Activated CD4-positive, alpha-beta T cell treated with anti-CD3 and anti-CD28 coated beads, Interleukin-2, amount 50 U/mL, for 48 hours (primary cell): ENCODE data around the gene TEKT1.
"Not testable (repeated sequence)": the region's sequence is repeated elsewhere in the genome, so short reads cannot be mapped to it uniquely, and the experiment has no call there.

Experiments
- DNase-seq, 2 experiments: peaks; one replicate each; pipeline ENCODE4 v3.0.0-alpha.2; 2020

TEKT1 gene

DNA sequence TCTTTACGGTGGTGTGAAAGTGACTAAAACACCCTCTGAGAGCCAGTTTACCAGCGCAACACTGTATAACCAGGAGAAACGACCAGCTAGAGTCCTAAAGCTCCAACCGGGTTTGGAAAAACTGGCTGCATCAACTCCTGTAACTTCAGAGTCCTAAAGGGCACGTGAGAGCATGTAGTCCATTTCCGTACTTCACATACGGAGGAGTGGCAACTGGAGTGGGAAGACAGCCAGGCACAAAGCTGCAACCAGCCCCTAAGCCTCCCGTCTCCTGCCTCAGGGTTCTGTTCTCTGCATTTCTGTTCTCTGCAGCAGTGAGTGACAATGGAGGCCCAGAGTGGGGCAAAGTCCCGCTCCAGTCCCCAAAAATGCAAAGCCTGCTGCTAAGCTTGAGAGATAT is 19.2 kb downstream of the TEKT1 start:
- no peak for DNase-seq

DNA sequence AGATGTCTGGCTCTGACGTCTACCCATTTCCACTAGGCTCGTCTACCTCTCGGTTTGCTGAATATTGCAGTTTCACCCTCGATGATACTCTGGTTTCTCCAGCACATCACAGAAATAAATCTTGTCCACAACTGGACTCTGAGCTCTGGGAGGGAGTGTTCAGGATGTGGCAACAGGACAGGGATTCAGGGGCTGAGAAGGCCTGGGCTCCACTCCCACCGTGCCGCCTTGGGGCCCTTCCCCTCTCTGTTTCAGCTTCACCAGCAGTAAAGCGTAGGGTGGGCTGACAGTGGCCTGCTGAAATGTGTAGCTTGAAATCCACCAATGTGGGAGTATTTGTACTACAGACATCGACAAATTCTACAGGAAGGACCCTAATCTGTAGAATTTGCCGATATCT is 20.0 kb downstream of the TEKT1 start:
- DNase-seq, result no peak

DNA sequence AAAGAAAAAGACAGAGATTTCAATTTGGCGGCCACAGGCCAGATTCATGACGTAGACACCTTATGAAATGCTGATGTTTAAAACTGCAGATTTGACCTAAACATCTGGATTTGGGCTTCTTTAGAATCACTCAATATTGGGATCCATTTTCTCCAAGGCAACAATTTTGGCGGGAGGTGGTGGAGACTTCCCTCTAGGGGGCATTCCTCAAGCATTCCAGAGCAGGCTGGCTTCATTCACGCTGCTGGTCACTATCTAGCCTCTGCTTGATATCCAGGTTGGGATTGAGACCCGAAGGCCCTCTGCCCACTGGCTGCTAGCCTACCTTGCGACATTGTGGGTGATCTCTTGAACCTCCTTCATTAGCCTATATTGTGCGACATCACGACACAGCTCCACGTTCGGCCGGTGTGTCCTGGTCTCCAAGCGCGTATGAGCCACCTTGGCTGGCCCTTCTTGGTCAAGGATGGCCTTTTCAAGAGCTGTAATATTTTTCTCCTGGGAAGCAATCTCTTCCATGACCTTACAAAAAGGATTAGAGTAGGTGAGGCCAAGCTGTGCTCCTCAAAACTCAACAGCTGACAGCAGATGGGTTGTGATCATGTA is 31.0 kb downstream of the TEKT1 start:
- DNase-seq, result peak in 1 of 2 experiments; percentile 20

DNA sequence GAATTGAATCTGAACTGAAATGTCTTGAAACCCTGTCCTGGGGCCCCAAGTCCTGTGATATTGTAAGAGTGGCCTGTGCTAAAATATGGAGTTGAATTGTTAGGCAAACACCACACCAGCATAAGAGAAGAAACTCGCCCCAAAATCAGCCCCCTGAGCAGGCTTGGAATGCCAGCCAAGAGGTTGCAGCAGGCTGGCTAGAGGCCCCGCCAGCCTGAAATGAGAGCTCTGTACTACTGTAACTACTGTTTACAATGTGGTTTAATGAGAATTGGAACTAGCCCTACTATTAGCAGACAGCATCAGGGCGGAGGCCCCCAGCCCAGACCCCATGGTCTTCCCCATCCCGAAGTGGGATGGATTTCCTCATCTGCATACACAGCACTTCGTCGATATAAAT is 31.8 kb downstream of the TEKT1 start:
- no peak for DNase-seq

DNA sequence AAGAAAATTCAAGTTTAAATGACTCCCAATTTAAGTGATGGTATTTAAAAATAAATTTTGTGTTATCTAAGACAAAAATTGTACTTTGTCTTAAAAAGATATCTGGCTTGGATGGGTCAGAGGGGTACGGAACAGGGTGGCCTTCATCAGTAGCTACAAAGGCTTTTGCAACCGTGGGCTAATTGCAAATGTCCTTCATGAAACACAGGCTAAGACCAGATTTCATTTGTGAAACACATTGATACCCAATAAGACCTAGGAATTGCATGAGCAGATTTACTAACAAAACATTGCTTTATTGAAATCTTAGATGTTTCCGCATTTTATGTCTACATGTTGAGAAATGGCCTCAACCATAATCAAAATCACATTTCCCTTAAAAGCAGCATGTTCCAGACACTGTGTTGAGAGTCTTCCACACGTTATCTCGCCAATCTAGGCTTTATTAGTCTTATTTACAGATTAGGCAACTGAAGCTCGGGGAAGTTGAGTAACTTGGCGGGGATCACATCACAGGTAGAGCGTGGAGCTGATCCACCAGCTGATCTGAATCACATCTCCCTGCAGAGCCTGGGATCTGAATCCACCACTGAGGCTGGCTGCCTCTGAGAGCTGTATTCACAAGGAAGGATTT is 33.7 kb downstream of the TEKT1 start:
- no peak for DNase-seq

DNA sequence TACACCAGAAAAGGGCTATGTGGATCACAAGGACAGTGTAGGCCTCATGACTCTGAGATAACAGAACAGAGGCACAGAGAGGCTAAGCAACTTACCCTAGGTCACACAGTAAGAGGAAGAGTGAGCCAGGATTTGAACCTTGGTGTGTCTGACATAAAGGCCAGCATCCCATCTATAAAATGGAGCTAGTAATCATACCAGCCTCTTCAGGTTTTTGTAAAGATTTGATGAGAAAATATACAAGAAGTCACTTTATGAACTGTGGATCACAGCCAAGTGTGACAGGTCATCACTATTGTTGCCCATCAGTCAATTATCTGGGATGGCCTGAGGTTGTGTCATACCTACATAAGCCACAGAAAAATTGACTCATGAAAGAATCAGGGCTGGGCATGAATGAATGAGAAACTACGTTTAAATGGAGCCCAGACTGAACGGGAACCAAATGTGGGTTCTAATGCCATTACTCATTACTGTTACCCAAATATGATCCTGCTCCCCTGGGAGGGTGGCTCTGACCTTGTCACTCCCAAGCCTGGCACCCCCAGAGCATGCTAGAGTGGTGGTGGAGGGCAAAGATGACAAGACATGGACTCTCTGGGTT is 34.5 kb downstream of the TEKT1 start:
- DNase-seq, result no peak

DNA sequence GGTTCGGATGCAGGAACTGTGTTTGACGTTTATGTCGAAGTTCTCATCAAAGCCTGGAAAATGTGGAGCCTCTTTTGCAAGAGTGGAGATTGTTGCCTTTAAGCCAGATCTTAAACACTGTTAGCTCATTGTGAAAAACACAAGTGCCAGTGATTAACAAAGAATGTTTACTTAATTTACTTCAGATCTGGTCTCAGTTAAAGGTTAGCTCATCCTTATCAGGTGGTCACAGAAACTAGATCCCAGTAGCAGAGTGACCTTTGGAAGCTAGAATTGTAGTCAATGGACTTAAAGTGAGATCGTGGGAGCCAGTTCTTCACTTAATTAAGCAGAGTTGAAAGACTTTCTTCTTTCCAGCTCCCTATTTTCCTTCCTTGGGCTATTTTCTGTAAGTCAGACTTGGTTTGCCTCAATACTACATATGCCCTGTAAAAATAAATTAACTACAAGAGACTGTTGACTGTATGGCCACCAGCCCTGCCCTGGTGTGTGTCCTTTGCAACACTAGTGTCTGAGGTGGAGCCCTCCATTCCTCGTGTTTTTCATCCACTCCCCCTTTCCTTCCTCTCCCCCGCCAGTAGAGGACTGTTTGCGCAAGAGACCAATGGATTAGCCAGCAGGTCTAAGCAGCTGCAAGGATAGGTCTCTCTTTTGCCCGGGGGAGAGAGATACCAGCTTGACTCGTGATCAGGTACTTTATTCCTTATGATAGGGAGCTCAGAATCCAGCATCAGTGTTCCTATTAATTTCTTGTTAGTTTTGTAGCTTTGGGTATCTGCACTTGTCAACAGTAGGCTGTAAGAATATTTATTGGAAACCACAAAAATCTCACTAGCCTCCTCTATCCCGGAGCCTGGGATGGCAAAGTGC is 35.3 kb downstream of the TEKT1 start:
- no peak for DNase-seq

DNA sequence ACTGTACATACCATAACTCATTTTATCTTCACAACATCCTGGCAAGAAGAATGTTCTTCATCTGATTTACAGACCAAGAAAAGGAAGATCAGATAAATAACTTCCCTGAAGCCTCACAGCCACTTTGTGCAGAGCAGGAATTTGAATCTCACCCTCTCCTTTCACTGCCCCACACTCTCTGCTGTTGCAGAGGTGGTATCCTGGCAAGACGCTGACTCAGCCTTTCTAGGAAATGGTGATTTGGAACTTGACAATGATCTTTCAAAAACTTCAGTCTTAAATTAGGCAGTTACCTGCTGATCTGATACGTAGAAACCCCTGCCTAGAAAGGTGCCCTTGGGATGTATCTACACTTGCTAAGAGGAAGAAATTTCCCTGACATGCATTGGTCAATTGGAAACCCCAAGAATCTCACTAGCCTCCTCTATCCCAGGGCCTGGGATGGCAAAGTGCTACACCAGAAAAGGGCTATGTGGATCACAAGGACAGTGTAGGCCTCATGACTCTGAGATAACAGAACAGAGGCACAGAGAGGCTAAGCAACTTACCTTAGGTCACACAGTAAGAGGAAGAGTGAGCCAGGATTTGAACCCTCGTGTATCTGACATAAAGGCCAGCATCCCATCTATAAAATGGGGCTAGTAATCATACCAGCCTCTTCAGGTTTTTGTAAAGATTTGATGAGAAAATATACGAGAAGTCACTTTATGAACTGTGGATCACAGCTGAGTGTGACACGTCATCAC is 37.6 kb downstream of the TEKT1 start:
- DNase-seq, result no peak

- DNase-seq, result no peak
Observed at GRCh38 chr17:6789146-6789545, 42.4 kb downstream of the TEKT1 start.

DNA sequence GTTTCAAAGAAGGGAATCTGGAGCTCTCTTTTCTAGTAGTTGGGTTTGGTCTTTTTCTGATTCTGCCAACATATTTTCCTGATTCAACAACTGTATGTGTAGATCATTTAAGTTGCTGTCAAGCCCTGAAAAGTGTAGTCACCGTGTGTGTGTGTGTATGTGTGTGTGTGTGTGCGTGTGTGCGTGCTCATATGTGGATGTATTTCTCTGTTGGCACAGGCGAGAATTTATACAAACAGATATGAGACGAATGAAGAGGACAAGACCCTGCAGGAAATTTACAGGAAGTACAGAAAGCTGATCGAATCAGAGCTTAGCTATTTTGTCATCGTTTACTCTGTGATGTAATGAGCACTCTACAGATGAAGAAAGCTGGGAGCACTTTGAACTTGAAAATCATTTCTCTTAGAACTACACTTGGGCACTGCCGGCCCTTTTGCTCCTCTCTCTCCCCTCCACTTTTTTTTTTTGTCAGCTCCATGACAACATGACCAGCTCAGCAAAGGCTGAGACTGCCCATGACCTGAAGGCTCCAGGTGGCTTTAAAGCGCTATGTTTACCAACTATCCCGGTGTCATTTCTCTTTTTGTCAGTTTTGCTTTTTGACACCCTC is 44.3 kb downstream of the TEKT1 start:
- DNase-seq, result no peak

- no peak for DNase-seq
Observed at GRCh38 chr17:6786618-6787017, 44.9 kb downstream of the TEKT1 start.

GRCh38 chr17:6782244-6782643 is 49.3 kb downstream of the TEKT1 start:
- no peak for DNase-seq

GRCh38 chr17:6780886-6781285 is 50.6 kb downstream of the TEKT1 start:
- DNase-seq, result no peak

- DNase-seq, result no peak
Observed at GRCh38 chr17:6780001-6780400, 51.5 kb downstream of the TEKT1 start.

- no peak for DNase-seq
Observed at GRCh38 chr17:6779411-6779810, 52.1 kb downstream of the TEKT1 start.

GRCh38 chr17:6775871-6776405 is 55.6 kb downstream of the TEKT1 start, which contains the start of gene FBXO39:
Gene FBXO39 (plus strand): TSS chr17:6776215. CDS start chr17:6779869, 3,654 bp downstream.
- DNase-seq, result no peak

GRCh38 chr17:6774906-6775305 is 56.6 kb downstream of the TEKT1 start:
- not testable (repeated sequence) for DNase-seq

- DNase-seq, result no peak
Observed at GRCh38 chr17:6772016-6772415, 59.5 kb downstream of the TEKT1 start.

- no peak for DNase-seq
Observed at GRCh38 chr17:6768447-6768846, 63.1 kb downstream of the TEKT1 start.

DNA sequence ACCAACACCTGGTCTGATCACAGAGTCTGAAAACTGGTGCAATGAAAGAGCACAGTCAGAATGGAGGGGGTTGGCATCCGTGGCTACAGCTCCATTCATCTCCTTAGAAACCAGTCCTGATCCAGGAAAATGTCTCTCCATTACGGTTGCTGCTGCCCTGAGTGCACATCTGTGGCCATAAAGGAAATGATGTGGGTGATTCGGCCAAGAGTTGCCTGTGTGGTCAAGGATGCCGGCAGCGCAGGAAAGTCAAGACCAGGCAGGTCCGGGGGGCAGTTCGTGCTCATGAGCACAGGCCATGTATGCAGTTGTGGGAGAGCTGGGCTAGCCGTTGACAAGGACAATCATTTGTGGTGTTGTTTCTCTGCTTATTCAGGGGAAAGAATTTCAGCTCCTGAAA is 69.8 kb downstream of the TEKT1 start:
- no peak for DNase-seq

- DNase-seq, result no peak
Observed at GRCh38 chr17:6757747-6758146, 73.8 kb downstream of the TEKT1 start.

GRCh38 chr17:6756425-6757031 is 75.0 kb downstream of the TEKT1 start:
- DNase-seq, result peak; percentile 21 to 24
